Measurements from ENCODE around the gene CBX7.

The CBX7 gene

GRCh38 chr22:39087881-39088684, 64.4 kb downstream of the CBX7 start:
- TF ChIP-seq EZH2phosphoT487 (IDR thresholded peaks at IDR 0.05; ENCODE audit: low read depth) (no peak), CTCF (IDR thresholded peaks at IDR 0.05; ENCODE audit: low read depth, low read length) (no peak)
- Histone ChIP-seq H3K27me3 (ENCODE audit: low read depth, low read length) (peaks cover 12% of the 10 kb centered on the region), H3K79me2 (ENCODE audit: low read length) (no peaks in the 10 kb centered on the region), H3K4me2 (ENCODE audit: low read length) (no peak overlapping the region), H3K36me3 (replicated peaks; ENCODE audit: low read depth, low read length) (no peaks in the 10 kb centered on the region), H2AFZ (ENCODE audit: low read depth, low read length) (no peak overlapping the region), H3K9ac (ENCODE audit: low read length) (no peak overlapping the region), H3K9me3 (ENCODE audit: insufficient read depth, low read length) (no peaks in the 10 kb centered on the region), H3K4me3 (ENCODE audit: low read length) (no peak overlapping the region), H3K27ac (ENCODE audit: low read length) (no peak overlapping the region), H3K4me1 (ENCODE audit: low read length) (peaks cover 10% of the 10 kb centered on the region), H4K20me1 (ENCODE audit: insufficient read depth, low read length) (no peaks in the 10 kb centered on the region)

GRCh38 chr22:39087098-39087497, 65.4 kb downstream of the CBX7 start:
- peaks cover under 1% of the 10 kb centered on the region for H3K4me1 ChIP-seq (ENCODE audit: low read length)
- no peaks in the 10 kb centered on the region for H3K79me2 ChIP-seq (ENCODE audit: low read length)
- H3K27me3 ChIP-seq (ENCODE audit: low read depth, low read length), result peaks cover 12% of the 10 kb centered on the region
- H3K4me3 ChIP-seq (ENCODE audit: low read length), result no peak overlapping the region
- no peak overlapping the region for H3K4me2 ChIP-seq (ENCODE audit: low read length)
- no peak overlapping the region for H2AFZ ChIP-seq (ENCODE audit: low read depth, low read length)
- H3K9ac ChIP-seq (ENCODE audit: low read length), result no peak overlapping the region
- no peak overlapping the region for H3K27ac ChIP-seq (ENCODE audit: low read length)
- H3K9me3 ChIP-seq (ENCODE audit: insufficient read depth, low read length), result no peaks in the 10 kb centered on the region
- H3K36me3 ChIP-seq (replicated peaks; ENCODE audit: low read depth, low read length), result no peaks in the 10 kb centered on the region
- no peaks in the 10 kb centered on the region for H4K20me1 ChIP-seq (ENCODE audit: insufficient read depth, low read length)
- no peak for TF ChIP-seq EZH2phosphoT487 (IDR thresholded peaks at IDR 0.05; ENCODE audit: low read depth)
- TF ChIP-seq CTCF (IDR thresholded peaks at IDR 0.05; ENCODE audit: low read depth, low read length), result no peak

GRCh38 chr22:39084666-39085065, 67.8 kb downstream of the CBX7 start:
- no peak for TF ChIP-seq EZH2phosphoT487 (IDR thresholded peaks at IDR 0.05; ENCODE audit: low read depth)
- TF ChIP-seq CTCF (IDR thresholded peaks at IDR 0.05; ENCODE audit: low read depth, low read length), result no peak
- Histone ChIP-seq H3K4me2 (ENCODE audit: low read length) (no peak overlapping the region), H3K27ac (ENCODE audit: low read length) (no peak overlapping the region), H3K27me3 (ENCODE audit: low read depth, low read length) (no peaks in the 10 kb centered on the region), H2AFZ (ENCODE audit: low read depth, low read length) (no peak overlapping the region), H3K36me3 (replicated peaks; ENCODE audit: low read depth, low read length) (no peaks in the 10 kb centered on the region), H3K79me2 (ENCODE audit: low read length) (no peaks in the 10 kb centered on the region), H3K4me1 (ENCODE audit: low read length) (peaks cover 11% of the 10 kb centered on the region), H3K9ac (ENCODE audit: low read length) (no peak overlapping the region), H3K9me3 (ENCODE audit: insufficient read depth, low read length) (no peaks in the 10 kb centered on the region), H4K20me1 (ENCODE audit: insufficient read depth, low read length) (no peaks in the 10 kb centered on the region), H3K4me3 (ENCODE audit: low read length) (no peak overlapping the region)

- H3K36me3 ChIP-seq (replicated peaks; ENCODE audit: low read depth, low read length), result no peaks in the 10 kb centered on the region
- no peaks in the 10 kb centered on the region for H3K27me3 ChIP-seq (ENCODE audit: low read depth, low read length)
- H2AFZ ChIP-seq (ENCODE audit: low read depth, low read length), result no peak overlapping the region
- no peaks in the 10 kb centered on the region for H3K79me2 ChIP-seq (ENCODE audit: low read length)
- no peak overlapping the region for H3K4me3 ChIP-seq (ENCODE audit: low read length)
- TF ChIP-seq EZH2phosphoT487 (IDR thresholded peaks at IDR 0.05; ENCODE audit: low read depth), result no peak
- H3K27ac ChIP-seq (ENCODE audit: low read length), result no peak overlapping the region
- H3K9ac ChIP-seq (ENCODE audit: low read length), result no peak overlapping the region
- H3K4me1 ChIP-seq (ENCODE audit: low read length), result peaks cover 12% of the 10 kb centered on the region
- H3K4me2 ChIP-seq (ENCODE audit: low read length), result no peak overlapping the region
- H4K20me1 ChIP-seq (ENCODE audit: insufficient read depth, low read length), result no peaks in the 10 kb centered on the region
- H3K9me3 ChIP-seq (ENCODE audit: insufficient read depth, low read length), result no peaks in the 10 kb centered on the region
These were observed 69.0 kb downstream of the CBX7 start for GRCh38 chr22:39083212-39084165.

All from OCI-LY3 (cell line).